PC-3 (cell line): Measurements from ENCODE around the gene AGPAT3. TPM values are rescaled to one million over a fixed set of nuclear protein-coding genes. Genes with fewer than 3 reads are reported as not detected.

Experiments
- ATAC-seq: fragments of 200-7000 bp; cut with Tn5 transposase; 2 replicates; pipeline ENCODE4 v1.9.1; 2020; ENCODE audit warnings: mild to moderate bottlenecking, moderate library complexity
- BruUV-seq: library from RNA; stranded (reverse); fragments of 400-500 nt; replicated peaks from 2 replicates; lab custom pipeline; 2021; lab: Mats Ljungman, UMichigan
- CTCF ChIA-PET: fragments of 300-600 bp; sonication (Branson Sonifier 250); formaldehyde crosslinking; loops from one replicate; lab custom pipeline; 2022; ENCODE audit warnings: antibody characterized with exemption; lab: Charles Lee
- POLR2A ChIA-PET: fragments of 300-600 bp; sonication (Branson Sonifier 250); formaldehyde crosslinking; loops from one replicate; lab custom pipeline; 2022; ENCODE audit warnings: antibody characterized with exemption; ENCODE audit not compliant: unreplicated experiment; lab: Charles Lee
- DNase-seq: peaks from one replicate; pipeline ENCODE4 v3.0.0-alpha.2; 2015
- H2AFZ ChIP-seq: fragments of 300-600 bp; sonication (generic); 2 replicates; pipeline ENCODE4 v1.6.0; 2016; ENCODE audit warnings: antibody characterized with exemption, low read length
- H3F3A ChIP-seq: fragments of 300-600 bp; sonication (generic); one replicate; pipeline ENCODE4 v1.6.0; 2017; ENCODE audit warnings: antibody characterized with exemption, low read length, control low read depth, mild to moderate bottlenecking; ENCODE audit not compliant: unreplicated experiment
- H3K27ac ChIP-seq: fragments of 300-600 bp; sonication (generic); 2 replicates; pipeline ENCODE4 v1.5.1; 2016; ENCODE audit warnings: mild to moderate bottlenecking, low read length
- H3K27me3 ChIP-seq: fragments of 300-600 bp; sonication (generic); 2 replicates; pipeline ENCODE4 v1.6.1; 2016; ENCODE audit warnings: low read length, mixed read lengths
- H3K36me3 ChIP-seq: fragments of 300-600 bp; sonication (generic); 2 replicates; pipeline ENCODE4 v1.6.1; 2016; ENCODE audit warnings: low read depth, mixed run types, low read length, mixed read lengths
- H3K4me1 ChIP-seq: fragments of 300-600 bp; sonication (generic); 2 replicates; pipeline ENCODE4 v1.5.1; 2016; ENCODE audit warnings: low read length; ENCODE audit not compliant: insufficient read depth
- H3K4me2 ChIP-seq: fragments of 300-600 bp; sonication (generic); 2 replicates; pipeline ENCODE4 v1.6.0; 2016; ENCODE audit warnings: low read length
- H3K4me3 ChIP-seq: fragments of 300-600 bp; sonication (generic); 2 replicates; pipeline ENCODE4 v1.5.1; 2016; ENCODE audit warnings: mild to moderate bottlenecking, low read length, mixed read lengths
- H3K79me2 ChIP-seq: fragments of 300-600 bp; sonication (generic); 2 replicates; pipeline ENCODE4 v1.6.1; 2017; ENCODE audit warnings: low read length, mixed read lengths
- H3K9ac ChIP-seq: fragments of 300-600 bp; sonication (generic); 2 replicates; pipeline ENCODE4 v1.6.0; 2016; ENCODE audit warnings: mild to moderate bottlenecking, low read length
- H3K9me2 ChIP-seq: fragments of 300-600 bp; sonication (generic); replicated peaks from 2 replicates; pipeline ENCODE4 v1.6.1; 2016; ENCODE audit warnings: mixed run types, low read length, mixed read lengths
- H3K9me3 ChIP-seq: fragments of 300-600 bp; sonication (generic); 2 replicates; pipeline ENCODE4 v1.6.1; 2016; ENCODE audit warnings: low read length, mixed read lengths
- H4K20me1 ChIP-seq: fragments of 300-600 bp; sonication (generic); 2 replicates; pipeline ENCODE4 v1.6.1; 2016; ENCODE audit warnings: low read length, mixed read lengths
- EZH2 ChIP-seq: fragments of 300-600 bp; sonication (generic); IDR thresholded peaks from one replicate; pipeline ENCODE4 v1.6.1; 2017; ENCODE audit warnings: antibody characterized with exemption, mild to moderate bottlenecking, low read length; ENCODE audit not compliant: unreplicated experiment
- EZH2phosphoT487 ChIP-seq: fragments of 300-600 bp; sonication (generic); IDR thresholded peaks from 2 replicates; pipeline ENCODE4 v1.6.1; 2018; ENCODE audit warnings: mild to moderate bottlenecking, antibody characterized with exemption, low read length, borderline replicate concordance
- intact Hi-C: fragments of 100-400 bp; cut with micrococcal nuclease; formaldehyde crosslinking; loops from 2 replicates; pipeline ENCODE4 v1.9.0; 2023
- total RNA-seq: library from RNA; depleted of rRNA; stranded (reverse); fragments of >200 nt; gene quantifications from 2 replicates; pipeline ENCODE4 v1.2.3, GENCODE V29; 2014
- TF ChIP-seq, protein P1 (sequence below): fragments of 300-600 bp; sonication (generic); conservative IDR thresholded peaks from 2 replicates; pipeline ENCODE4 v1.5.1; 2017; ENCODE audit warnings: antibody characterized with exemption, low read depth, mild to moderate bottlenecking, low read length

The AGPAT3 gene
- total RNA-seq, 1 experiment from 2014 or later = 76.1 TPM

DNA sequence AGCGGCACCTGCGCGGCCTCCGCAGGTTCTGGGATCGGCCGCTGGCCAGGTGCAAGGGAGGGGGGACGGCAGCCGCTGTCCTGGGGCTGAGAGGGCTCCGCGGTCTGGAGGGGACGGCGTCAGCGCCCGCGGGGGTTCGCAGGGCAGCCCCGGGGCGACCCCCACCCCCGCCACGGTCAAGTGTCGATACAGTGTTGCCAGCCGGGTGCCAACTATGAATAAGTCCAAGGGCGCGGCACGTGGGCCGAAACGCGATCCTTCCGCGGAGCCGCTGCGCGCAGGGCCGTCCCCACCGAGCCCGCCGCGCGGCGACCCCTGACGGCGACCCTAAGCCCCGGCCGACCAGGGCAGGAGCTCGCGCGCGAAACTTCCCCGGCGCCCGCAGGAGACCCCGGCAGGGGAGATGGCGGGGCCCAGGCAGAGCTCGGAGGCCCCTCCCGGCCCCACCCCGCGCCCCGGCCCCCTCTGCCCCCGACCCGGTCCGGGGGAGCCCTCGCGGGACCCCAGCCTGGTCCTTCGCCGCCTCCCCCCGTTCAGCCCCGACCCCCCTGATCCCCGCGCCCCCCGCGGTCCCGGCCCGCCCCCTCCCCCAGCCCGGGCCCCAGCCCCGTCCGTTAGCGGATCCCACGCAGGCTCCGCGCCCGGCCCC, 586 bp upstream of the AGPAT3 start:
- Histone ChIP-seq H4K20me1 (no peaks in the 10 kb centered on the region), H2AFZ (peak overlapping the region; percentile 79), H3K4me2 (peak overlapping the region; percentile 94), H3K9me2 (no peaks in the 10 kb centered on the region), H3K27ac (no peak overlapping the region), H3K9me3 (no peaks in the 10 kb centered on the region), H3K4me1 (peaks cover 36% of the 10 kb centered on the region), H3K79me2 (peaks cover 40% of the 10 kb centered on the region), H3K9ac (peak overlapping the region; percentile 58), H3K4me3 (peak overlapping the region; percentile 78), H3K27me3 (no peaks in the 10 kb centered on the region), H3K36me3 (peaks cover 7% of the 10 kb centered on the region; the same call in 1 of the 2 replicates), H3F3A (no peaks in the 10 kb centered on the region)
- intact Hi-C loops = no loop called here
- BruUV-seq = no TSS peak
- ATAC-seq (peak; percentile 44), DNase-seq (peak; percentile 74)
- ChIA-PET CTCF (no interaction called here), POLR2A (no interaction called here)
- no peak for TF ChIP-seq EZH2phosphoT487
- TF ChIP-seq EZH2 = no peak
- TF ChIP-seq, protein P1, sequence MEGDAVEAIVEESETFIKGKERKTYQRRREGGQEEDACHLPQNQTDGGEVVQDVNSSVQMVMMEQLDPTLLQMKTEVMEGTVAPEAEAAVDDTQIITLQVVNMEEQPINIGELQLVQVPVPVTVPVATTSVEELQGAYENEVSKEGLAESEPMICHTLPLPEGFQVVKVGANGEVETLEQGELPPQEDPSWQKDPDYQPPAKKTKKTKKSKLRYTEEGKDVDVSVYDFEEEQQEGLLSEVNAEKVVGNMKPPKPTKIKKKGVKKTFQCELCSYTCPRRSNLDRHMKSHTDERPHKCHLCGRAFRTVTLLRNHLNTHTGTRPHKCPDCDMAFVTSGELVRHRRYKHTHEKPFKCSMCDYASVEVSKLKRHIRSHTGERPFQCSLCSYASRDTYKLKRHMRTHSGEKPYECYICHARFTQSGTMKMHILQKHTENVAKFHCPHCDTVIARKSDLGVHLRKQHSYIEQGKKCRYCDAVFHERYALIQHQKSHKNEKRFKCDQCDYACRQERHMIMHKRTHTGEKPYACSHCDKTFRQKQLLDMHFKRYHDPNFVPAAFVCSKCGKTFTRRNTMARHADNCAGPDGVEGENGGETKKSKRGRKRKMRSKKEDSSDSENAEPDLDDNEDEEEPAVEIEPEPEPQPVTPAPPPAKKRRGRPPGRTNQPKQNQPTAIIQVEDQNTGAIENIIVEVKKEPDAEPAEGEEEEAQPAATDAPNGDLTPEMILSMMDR = no peak

DNA sequence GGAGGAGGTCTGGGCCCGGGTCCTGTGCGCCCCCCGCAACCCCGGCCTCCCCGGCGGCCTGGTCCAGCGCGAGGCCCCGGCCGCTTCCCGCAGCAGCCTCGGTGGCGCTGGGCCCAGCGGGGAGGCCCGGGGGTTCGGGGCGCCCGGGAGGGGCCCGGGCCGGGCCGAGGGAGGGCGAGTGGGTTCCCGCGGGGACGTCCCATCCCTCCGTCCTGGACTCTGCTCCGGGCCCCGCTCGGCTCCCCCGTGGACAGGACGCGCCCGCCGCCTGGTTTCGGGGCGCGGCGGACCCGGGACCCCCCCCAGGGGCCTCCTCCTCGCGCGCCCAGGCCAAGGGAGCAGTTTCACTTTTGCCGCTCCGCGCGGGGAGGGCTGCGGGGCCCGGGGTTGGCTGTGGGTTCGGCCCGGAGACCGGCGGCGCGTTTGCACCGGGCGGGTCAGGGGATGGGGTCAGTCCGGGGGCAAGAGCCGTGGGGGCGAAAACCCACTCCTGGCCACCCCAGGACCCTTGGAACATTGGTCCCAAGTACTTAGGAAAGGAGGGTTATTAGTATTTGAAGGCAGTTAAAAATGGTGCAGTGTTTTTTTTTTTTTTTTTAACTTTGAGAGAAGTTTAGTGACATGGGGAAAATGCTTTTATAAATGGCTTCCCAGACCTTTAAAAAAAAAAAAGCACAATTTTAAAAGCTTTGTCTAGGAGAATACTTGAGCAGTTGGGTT, 677 bp downstream of the AGPAT3 start:
- Histone ChIP-seq H2AFZ (peak overlapping the region; percentile 17), H3F3A (no peaks in the 10 kb centered on the region), H3K4me2 (peak overlapping the region; percentile 93), H3K79me2 (peaks cover 52% of the 10 kb centered on the region), H3K4me3 (peak overlapping the region; percentile 87), H3K27me3 (no peaks in the 10 kb centered on the region), H4K20me1 (no peaks in the 10 kb centered on the region), H3K27ac (peak overlapping the region; percentile 53), H3K4me1 (peaks cover 27% of the 10 kb centered on the region), H3K9me2 (no peaks in the 10 kb centered on the region), H3K9ac (peak overlapping the region; percentile 82), H3K36me3 (peaks cover 7% of the 10 kb centered on the region; the same call in 1 of the 2 replicates), H3K9me3 (no peaks in the 10 kb centered on the region)
- DNase-seq (peak; percentile 25), ATAC-seq (peak; percentile 23)
- POLR2A ChIA-PET = no interaction called here
- CTCF ChIA-PET = no interaction called here
- BruUV-seq = TSS peak; percentile 40
- intact Hi-C loops = loop anchor here (5.0 kb wide), 1 partner anchor 53 kb away; no protein-coding TSS in a partner anchor
- TF ChIP-seq, protein P1 = no peak
- TF ChIP-seq EZH2phosphoT487 (no peak), EZH2 (no peak)
